Heart left ventricle (tissue), 13 donors: ENCODE data around the gene MRPL27.

Experiments used
- CTCF ChIP-seq, 12 donors: fragments of 200-600 bp; sonication (generic) in 4 of 12; IDR thresholded peaks; one replicate each; pipeline versions ENCODE4 v1.5.0 to v1.8.0; 2018 to 2022; ENCODE audit warnings: antibody characterized with exemption in 12 of 12, mild to moderate bottlenecking in 5 of 12
- POLR2A ChIP-seq, 2 donors: fragments of 450-650 bp; IDR thresholded peaks; one replicate each; pipeline ENCODE4 v1.6.1; 2017; ENCODE audit warnings: antibody characterized with exemption in 2 of 2, mild to moderate bottlenecking in 2 of 2, moderate library complexity in 2 of 2
- donor health status: ischemic (EF 13 %, LVEDD 7.1; RV severe dilation, severe dysfunction).
- donor health status: DM: no; HTN: yes; CAD: no.
- donor health status: DM: no; HTN: no; CAD: no.
- donor health status: ischemic (EF 25% LVEDD 6.9; RV normal size, moderate dysfunction).
- donor health status: ischemic (EF 25% LVEDD 5.7; RV mildly dilated, moderate dysfunction).
- donor health status: ischemic (EF 35%, LVEDD 5.7; RV mildly dilated, moderate dysfunction).
- donor health status: nonischemic (EF 11% LVEDD 7.7; RV severe dilation, severe dysfunction).
- donor health status: DM: yes; HTN: yes; CAD: no.
- donor health status: PGD.
- donor health status: ischemic (EF 29% LVEDD 5.4; RV normal size, mild dysfunction).
- donor health status: nonischemic (EF 23%, LVEDD 6.1; RV moderate dilation, normal function).

DNA sequence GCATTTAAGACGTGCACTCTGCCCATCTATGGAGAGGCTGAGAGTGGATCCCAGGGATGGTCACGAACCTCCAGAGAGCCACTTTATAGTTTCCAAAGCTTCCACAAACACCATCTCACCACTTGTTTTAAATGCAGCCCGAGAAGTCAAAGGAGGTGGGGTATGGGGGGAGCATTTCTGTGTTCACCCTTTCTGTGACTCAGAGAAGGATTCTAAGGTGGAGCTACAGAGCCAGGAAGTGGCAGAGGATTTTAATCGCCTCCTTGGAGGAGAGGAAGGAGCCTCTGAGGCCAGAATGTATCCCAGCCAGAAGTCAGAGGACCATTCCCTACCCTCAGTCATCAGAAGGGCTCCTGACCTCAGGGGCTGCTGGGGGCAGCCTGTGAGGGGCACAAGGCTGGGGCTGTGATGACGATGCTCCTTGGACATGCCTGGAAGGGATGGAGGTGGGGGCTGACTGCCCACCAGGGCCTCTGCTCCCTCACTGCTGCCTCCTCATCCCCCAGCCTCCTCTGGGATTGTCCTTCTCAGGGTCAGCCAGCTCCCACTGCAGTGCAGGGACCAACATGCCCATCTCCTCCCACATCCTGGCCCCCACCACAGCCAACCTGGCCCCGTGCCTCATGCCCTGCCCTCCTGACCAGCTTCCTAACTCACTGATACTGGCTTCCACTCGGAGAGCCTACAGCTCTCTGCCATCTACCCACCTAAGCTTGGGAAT is 24.3 kb downstream of the MRPL27 start:
- no peak for TF ChIP-seq CTCF (IDR thresholded peaks at IDR 0.05)
- no peak for TF ChIP-seq POLR2A (IDR thresholded peaks at IDR 0.05)
